DND-41 (cell line): ENCODE results near the gene TACR1.
A peak's percentile ranks its signal among the peaks of the same experiment; 100 is the strongest.

ENCODE experiments used
- ATAC-seq: fragments of 200-7000 bp; cut with Tn5 transposase; 3 replicates; pipeline ENCODE4 v1.9.1; 2021; ENCODE audit warnings: low read depth; ENCODE audit not compliant: insufficient read depth
- DNase-seq: peaks from one replicate; pipeline ENCODE4 v3.0.0-alpha.2; 2020
- H2AFZ ChIP-seq: 2 replicates; pipeline ENCODE4 v1.6.0; 2012; ENCODE audit warnings: low read depth, low read length
- H3K27ac ChIP-seq: 2 replicates; pipeline ENCODE4 v1.5.1; 2012; ENCODE audit warnings: low read length, inconsistent platforms
- H3K27me3 ChIP-seq: fragments of 200-600 bp; sonication (generic); 2 replicates; pipeline ENCODE4 v1.6.0; 2012; ENCODE audit warnings: low read length, mild to moderate bottlenecking, inconsistent platforms; ENCODE audit not compliant: insufficient read depth, poor library complexity
- H3K36me3 ChIP-seq: 2 replicates; pipeline ENCODE4 v1.5.1; 2012; ENCODE audit warnings: low read length, inconsistent platforms; ENCODE audit not compliant: insufficient read depth
- H3K4me1 ChIP-seq: 2 replicates; pipeline ENCODE4 v1.5.1; 2012; ENCODE audit warnings: mild to moderate bottlenecking, low read length; ENCODE audit not compliant: insufficient read depth
- H3K4me2 ChIP-seq: 2 replicates; pipeline ENCODE4 v1.6.0; 2012; ENCODE audit warnings: mild to moderate bottlenecking, moderate library complexity, low read length, inconsistent platforms; ENCODE audit not compliant: insufficient read depth
- H3K4me3 ChIP-seq, 2 experiments: fragments of 200-600 bp in 1 of 2; shearing (Covaris generic) in 1 of 2; 2 replicates each; pipeline ENCODE4 v1.5.1; 2012 to 2016; ENCODE audit warnings: inconsistent platforms in 2 of 2, low read length in 2 of 2, mild to moderate bottlenecking in 2 of 2, low read depth in 1 of 2, moderate library complexity in 1 of 2
- H3K79me2 ChIP-seq: 2 replicates; pipeline ENCODE4 v1.6.0; 2012; ENCODE audit warnings: low read length, inconsistent platforms; ENCODE audit not compliant: insufficient read depth
- H3K9ac ChIP-seq: 2 replicates; pipeline ENCODE4 v1.6.0; 2012; ENCODE audit warnings: low read depth, mild to moderate bottlenecking, inconsistent platforms, low read length, moderate library complexity
- H3K9me3 ChIP-seq: 2 replicates; pipeline ENCODE4 v1.5.1; 2012; ENCODE audit warnings: low read length, moderate library complexity, mild to moderate bottlenecking, inconsistent platforms; ENCODE audit not compliant: insufficient read depth, severe bottlenecking
- H4K20me1 ChIP-seq: 2 replicates; pipeline ENCODE4 v1.6.0; 2012; ENCODE audit warnings: low read length; ENCODE audit not compliant: insufficient read depth
- CTCF ChIP-seq: IDR thresholded peaks from 2 replicates; pipeline ENCODE4 v1.5.1; 2012; ENCODE audit warnings: borderline replicate concordance, low read length, moderate library complexity, mild to moderate bottlenecking; ENCODE audit not compliant: poor library complexity, severe bottlenecking; ENCODE audit errors: extremely low read depth
- EZH2 ChIP-seq: IDR thresholded peaks from 3 replicates; pipeline ENCODE4 v1.6.1; 2012; ENCODE audit warnings: borderline replicate concordance, low read depth, mild to moderate bottlenecking, moderate library complexity, low read length, inconsistent platforms; ENCODE audit not compliant: severe bottlenecking

TACR1 gene

GRCh38 chr2:75243219-75243618, 43.9 kb upstream of the TACR1 start:
- no peak overlapping the region for H3K4me3 ChIP-seq
- no peak overlapping the region for H2AFZ ChIP-seq
- no peaks in the 10 kb centered on the region for H4K20me1 ChIP-seq
- H3K36me3 ChIP-seq: no peaks in the 10 kb centered on the region
- DNase-seq (no peak), ATAC-seq (no peak; the same call in 2 of the 3 replicates)
- no peak overlapping the region for H3K27ac ChIP-seq
- no peak overlapping the region for H3K9ac ChIP-seq
- no peaks in the 10 kb centered on the region for H3K4me1 ChIP-seq
- no peak for TF ChIP-seq CTCF
- no peak for TF ChIP-seq EZH2
- peaks cover 2% of the 10 kb centered on the region for H3K9me3 ChIP-seq
- H3K4me2 ChIP-seq: no peak overlapping the region
- H3K27me3 ChIP-seq: no peaks in the 10 kb centered on the region
- no peaks in the 10 kb centered on the region for H3K79me2 ChIP-seq

- Histone ChIP-seq H3K4me2 (no peak overlapping the region), H3K4me1 (no peaks in the 10 kb centered on the region), H3K79me2 (no peaks in the 10 kb centered on the region), H3K27me3 (no peaks in the 10 kb centered on the region), H3K4me3 (no peak overlapping the region), H2AFZ (no peak overlapping the region), H3K27ac (no peak overlapping the region), H4K20me1 (no peaks in the 10 kb centered on the region), H3K36me3 (no peaks in the 10 kb centered on the region), H3K9me3 (peaks cover 2% of the 10 kb centered on the region), H3K9ac (no peak overlapping the region)
- peak; percentile 63 for TF ChIP-seq CTCF
- no peak for TF ChIP-seq EZH2
- peak; percentile 54; the same call in 1 of the 3 replicates for ATAC-seq
- no peak for DNase-seq
Observed at GRCh38 chr2:75241696-75242095, 42.4 kb upstream of the TACR1 start.

- TF ChIP-seq EZH2 (no peak), CTCF (no peak)
Observed at GRCh38 chr2:75238670-75239330, 39.5 kb upstream of the TACR1 start.

More at GRCh38 chr2:75238670-75239330, 39.5 kb upstream of the TACR1 start:
- no peak overlapping the region for H2AFZ ChIP-seq
- no peak overlapping the region for H3K4me2 ChIP-seq
- no peaks in the 10 kb centered on the region for H4K20me1 ChIP-seq
- no peaks in the 10 kb centered on the region for H3K79me2 ChIP-seq
- ATAC-seq (no peak), DNase-seq (no peak)
- H3K4me1 ChIP-seq: no peaks in the 10 kb centered on the region
- no peak overlapping the region for H3K4me3 ChIP-seq
- H3K36me3 ChIP-seq: no peaks in the 10 kb centered on the region
- H3K27me3 ChIP-seq: no peaks in the 10 kb centered on the region
- H3K9ac ChIP-seq: no peak overlapping the region
- no peak overlapping the region for H3K27ac ChIP-seq
- H3K9me3 ChIP-seq: peaks cover 2% of the 10 kb centered on the region
